ENCODE results near the gene DSCAML1. TPM values are rescaled to one million over a fixed set of nuclear protein-coding genes. Genes with fewer than 3 reads are reported as not detected.

The DSCAML1 gene
- total RNA-seq, 1 experiment from 2014 or later, result not detected

DNA sequence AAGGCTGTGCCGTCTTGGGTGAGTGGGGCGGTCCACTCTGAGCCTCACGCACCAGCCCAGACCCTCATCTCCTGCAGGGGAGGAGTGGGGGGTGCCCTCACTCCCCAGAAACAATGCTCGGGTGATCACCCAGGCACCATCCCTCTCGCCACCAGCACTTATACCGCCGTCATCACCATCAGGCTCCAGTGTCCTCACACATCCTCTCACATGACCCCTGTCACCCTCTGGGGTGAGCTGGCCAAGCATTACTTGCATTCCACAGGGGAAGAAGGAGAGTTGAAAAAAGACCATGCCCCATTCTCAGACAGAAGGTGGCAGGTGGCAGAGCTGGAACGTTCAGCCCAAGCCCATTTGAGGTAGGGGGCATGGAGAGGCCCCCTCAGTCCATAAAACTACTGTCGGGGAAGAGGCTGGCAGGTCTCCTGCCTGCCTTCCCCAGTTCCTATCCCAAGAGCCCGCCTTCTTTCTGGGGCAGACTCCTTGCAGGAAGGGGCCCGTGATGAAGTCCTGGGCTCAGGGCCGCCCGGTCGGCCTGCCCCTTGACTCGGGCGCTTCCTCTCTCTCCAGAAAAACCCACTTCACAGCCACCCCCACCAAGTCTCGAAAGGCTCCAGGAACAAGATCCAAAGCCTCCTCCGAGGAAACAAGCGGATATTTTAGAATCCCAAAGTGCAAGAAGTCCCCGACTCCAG, 153.3 kb downstream of the DSCAML1 start:
- peaks cover 84% of the 10 kb centered on the region for H3K27me3 ChIP-seq (ENCODE audit: low read length)
- no peaks in the 10 kb centered on the region for H3K9me3 ChIP-seq (ENCODE audit: low read length)
- CTCF ChIA-PET, result no interaction called here
- H3K9me2 ChIP-seq (replicated peaks; ENCODE audit: low read length), result no peaks in the 10 kb centered on the region
- no peak overlapping the region for H2AFZ ChIP-seq (ENCODE audit: low read length)
- H3K4me1 ChIP-seq (ENCODE audit: insufficient read depth, low read length), result no peaks in the 10 kb centered on the region
- H3K36me3 ChIP-seq (ENCODE audit: low read depth, low read length), result no peaks in the 10 kb centered on the region
- intact Hi-C loops (cut with micrococcal nuclease), result no loop called here
- no peak overlapping the region for H3K9ac ChIP-seq (ENCODE audit: low read length)
- no peaks in the 10 kb centered on the region for H3K79me2 ChIP-seq (ENCODE audit: low read length)
- H4K20me1 ChIP-seq (ENCODE audit: low read length), result no peaks in the 10 kb centered on the region
- H3K4me3 ChIP-seq (ENCODE audit: low read length), result no peak overlapping the region
- no TSS peak for BruUV-seq (replicated peaks)
- no peaks in the 10 kb centered on the region for H3F3A ChIP-seq (ENCODE audit: low read length, unreplicated experiment)
- TF ChIP-seq EZH2 (IDR thresholded peaks at IDR 0.05; ENCODE audit: low read length, unreplicated experiment) (peak; percentile 48), EZH2phosphoT487 (IDR thresholded peaks at IDR 0.05; ENCODE audit: borderline replicate concordance, low read length) (0 out of 2 replicates have a peak, but pooled peaks have one; percentile 11)
- TF ChIP-seq, protein P1, sequence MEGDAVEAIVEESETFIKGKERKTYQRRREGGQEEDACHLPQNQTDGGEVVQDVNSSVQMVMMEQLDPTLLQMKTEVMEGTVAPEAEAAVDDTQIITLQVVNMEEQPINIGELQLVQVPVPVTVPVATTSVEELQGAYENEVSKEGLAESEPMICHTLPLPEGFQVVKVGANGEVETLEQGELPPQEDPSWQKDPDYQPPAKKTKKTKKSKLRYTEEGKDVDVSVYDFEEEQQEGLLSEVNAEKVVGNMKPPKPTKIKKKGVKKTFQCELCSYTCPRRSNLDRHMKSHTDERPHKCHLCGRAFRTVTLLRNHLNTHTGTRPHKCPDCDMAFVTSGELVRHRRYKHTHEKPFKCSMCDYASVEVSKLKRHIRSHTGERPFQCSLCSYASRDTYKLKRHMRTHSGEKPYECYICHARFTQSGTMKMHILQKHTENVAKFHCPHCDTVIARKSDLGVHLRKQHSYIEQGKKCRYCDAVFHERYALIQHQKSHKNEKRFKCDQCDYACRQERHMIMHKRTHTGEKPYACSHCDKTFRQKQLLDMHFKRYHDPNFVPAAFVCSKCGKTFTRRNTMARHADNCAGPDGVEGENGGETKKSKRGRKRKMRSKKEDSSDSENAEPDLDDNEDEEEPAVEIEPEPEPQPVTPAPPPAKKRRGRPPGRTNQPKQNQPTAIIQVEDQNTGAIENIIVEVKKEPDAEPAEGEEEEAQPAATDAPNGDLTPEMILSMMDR (conservative IDR thresholded peaks at IDR 0.05; ENCODE audit: low read depth, low read length), result no peak
- H3K4me2 ChIP-seq (ENCODE audit: low read length), result no peak overlapping the region
- ATAC-seq, result no peak
- no peak overlapping the region for H3K27ac ChIP-seq (ENCODE audit: low read length)
- POLR2A ChIA-PET (ENCODE audit: unreplicated experiment), result no interaction called here
- no peak for DNase-seq

DNA sequence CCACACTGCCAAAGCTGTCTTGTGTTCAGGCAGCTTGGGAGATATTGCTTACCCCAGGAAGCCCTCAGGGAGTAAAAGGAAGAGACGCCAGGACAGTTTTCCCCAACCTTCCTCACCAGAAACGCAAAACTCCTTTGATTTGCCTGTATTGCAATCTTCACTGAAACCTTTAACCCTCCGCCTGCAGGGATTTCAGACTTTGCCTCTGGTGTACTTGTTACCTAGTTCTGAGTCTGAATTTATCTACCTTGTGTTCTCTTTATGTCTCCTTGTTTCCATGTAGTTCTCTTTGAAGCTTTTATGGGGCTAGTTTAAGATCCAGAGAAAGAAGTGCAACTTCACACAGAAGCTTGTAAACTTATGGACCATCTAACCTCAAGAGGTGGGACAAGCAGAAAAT, 154.2 kb downstream of the DSCAML1 start:
- ATAC-seq, result no peak
- Histone ChIP-seq H3K4me1 (ENCODE audit: insufficient read depth, low read length) (no peaks in the 10 kb centered on the region), H3K4me2 (ENCODE audit: low read length) (no peak overlapping the region), H3K4me3 (ENCODE audit: low read length) (no peak overlapping the region), H3K9me2 (replicated peaks; ENCODE audit: low read length) (no peaks in the 10 kb centered on the region), H3K27me3 (ENCODE audit: low read length) (peaks cover 78% of the 10 kb centered on the region), H2AFZ (ENCODE audit: low read length) (no peak overlapping the region), H3K9me3 (ENCODE audit: low read length) (no peaks in the 10 kb centered on the region), H3K79me2 (ENCODE audit: low read length) (no peaks in the 10 kb centered on the region), H3K9ac (ENCODE audit: low read length) (no peak overlapping the region), H3K36me3 (ENCODE audit: low read depth, low read length) (no peaks in the 10 kb centered on the region), H3K27ac (ENCODE audit: low read length) (no peak overlapping the region), H3F3A (ENCODE audit: low read length, unreplicated experiment) (no peaks in the 10 kb centered on the region), H4K20me1 (ENCODE audit: low read length) (no peaks in the 10 kb centered on the region)
- DNase-seq, result no peak
- TF ChIP-seq EZH2phosphoT487 (IDR thresholded peaks at IDR 0.05; ENCODE audit: borderline replicate concordance, low read length) (no peak), EZH2 (IDR thresholded peaks at IDR 0.05; ENCODE audit: low read length, unreplicated experiment) (no peak)
- TF ChIP-seq, protein P1 (conservative IDR thresholded peaks at IDR 0.05; ENCODE audit: low read depth, low read length), result no peak
- intact Hi-C loops (cut with micrococcal nuclease), result no loop called here
- ChIA-PET CTCF (no interaction called here), POLR2A (ENCODE audit: unreplicated experiment) (no interaction called here)
- BruUV-seq (replicated peaks), result no TSS peak

DNA sequence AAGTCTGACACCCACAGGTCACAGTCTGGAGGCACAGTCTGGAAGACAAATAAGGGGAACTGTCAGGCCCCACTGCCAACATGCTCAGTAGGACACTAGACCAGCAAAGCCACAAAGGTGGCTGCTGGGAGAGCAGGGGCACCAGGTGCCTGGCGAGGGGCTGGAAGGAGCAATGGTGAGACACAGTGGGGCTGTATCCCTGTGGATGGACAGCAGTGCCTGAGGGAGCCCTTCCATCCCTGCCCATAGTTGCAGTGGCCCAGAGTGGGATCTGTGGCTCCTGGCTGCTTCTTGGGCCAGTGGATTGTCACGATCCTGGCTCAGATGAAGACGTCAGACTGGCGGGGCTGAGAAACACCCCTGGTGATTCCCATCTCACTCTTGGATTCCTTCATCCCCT, 154.6 kb downstream of the DSCAML1 start:
- Histone ChIP-seq H3K36me3 (ENCODE audit: low read depth, low read length) (no peaks in the 10 kb centered on the region), H3K27ac (ENCODE audit: low read length) (no peak overlapping the region), H3F3A (ENCODE audit: low read length, unreplicated experiment) (no peaks in the 10 kb centered on the region), H3K9ac (ENCODE audit: low read length) (no peak overlapping the region), H3K4me2 (ENCODE audit: low read length) (no peak overlapping the region), H2AFZ (ENCODE audit: low read length) (no peak overlapping the region), H3K27me3 (ENCODE audit: low read length) (peaks cover 77% of the 10 kb centered on the region), H4K20me1 (ENCODE audit: low read length) (no peaks in the 10 kb centered on the region), H3K4me3 (ENCODE audit: low read length) (no peak overlapping the region), H3K79me2 (ENCODE audit: low read length) (no peaks in the 10 kb centered on the region), H3K9me2 (replicated peaks; ENCODE audit: low read length) (no peaks in the 10 kb centered on the region), H3K4me1 (ENCODE audit: insufficient read depth, low read length) (no peaks in the 10 kb centered on the region), H3K9me3 (ENCODE audit: low read length) (no peaks in the 10 kb centered on the region)
- DNase-seq (no peak), ATAC-seq (no peak)
- ChIA-PET CTCF (no interaction called here), POLR2A (ENCODE audit: unreplicated experiment) (no interaction called here)
- intact Hi-C loops (cut with micrococcal nuclease), result no loop called here
- TF ChIP-seq, protein P1 (conservative IDR thresholded peaks at IDR 0.05; ENCODE audit: low read depth, low read length), result no peak
- TF ChIP-seq EZH2phosphoT487 (IDR thresholded peaks at IDR 0.05; ENCODE audit: borderline replicate concordance, low read length) (no peak), EZH2 (IDR thresholded peaks at IDR 0.05; ENCODE audit: low read length, unreplicated experiment) (no peak)
- no TSS peak for BruUV-seq (replicated peaks)
